ENCODE data around the gene MAML2. TPM values are rescaled to one million over a fixed set of nuclear protein-coding genes. Genes with fewer than 3 reads are reported as not detected.

Gene MAML2
- total and polyA plus RNA-seq, 10 donors, result 2.7 to 43.4 (median 27.2) TPM

GRCh38 chr11:96045622-96046456 is 297.2 kb downstream of the MAML2 start:
- Histone ChIP-seq H3K27ac (peak overlapping the region in 5 of 8 donors; percentile 9 to 67 (median 55)), H3K36me3 (peaks cover 0 to 4% (median 0%) of the 10 kb centered on the region in 6 donors), H3K9me3 (no peaks in the 10 kb centered on the region), H3K27me3 (replicated peaks in 1 of 7) (no peaks in the 10 kb centered on the region), H3K4me3 (peak overlapping the region in 2 of 8 donors; percentile 4 to 43), H3K4me1 (peaks cover 4 to 25% (median 16%) of the 10 kb centered on the region in 6 donors)
- WGBS, 5 donors, result 38 to 48% (median 46%) methylated on average over 11 of the region's 11 CpGs
- no peak for DNase-seq
- TF ChIP-seq CTCF (IDR thresholded peaks at IDR 0.05 in 8 of 11, conservative IDR thresholded peaks at IDR 0.05 in 3 of 11) (peak in 1 of 11 experiments; percentile 37), POLR2AphosphoS5 (IDR thresholded peaks at IDR 0.05) (peak in 1 of 3 donors; percentile 19), POLR2A (IDR thresholded peaks at IDR 0.05) (no peak)
- intact Hi-C loops (cut with DNase I; ENCODE audit: low total_unique reads), result no loop called here

GRCh38 chr11:96044747-96045146 is 298.2 kb downstream of the MAML2 start:
- no peaks in the 10 kb centered on the region for H3K27me3 ChIP-seq (replicated peaks in 1 of 7)
- WGBS, 5 donors, result 85 to 95% (median 90%) methylated on average over 2 of the region's 2 CpGs
- peaks cover 4 to 23% (median 16%) of the 10 kb centered on the region in 6 donors for H3K4me1 ChIP-seq
- TF ChIP-seq POLR2AphosphoS5 (IDR thresholded peaks at IDR 0.05), result no peak
- no peak overlapping the region for H3K27ac ChIP-seq
- DNase-seq, result no peak
- H3K9me3 ChIP-seq, result no peaks in the 10 kb centered on the region
- H3K4me3 ChIP-seq, result no peak overlapping the region
- peaks cover 0 to 4% (median 0%) of the 10 kb centered on the region in 6 donors for H3K36me3 ChIP-seq
- intact Hi-C loops (cut with DNase I; ENCODE audit: low total_unique reads), result no loop called here

- Histone ChIP-seq H3K27me3 (replicated peaks in 1 of 7) (no peaks in the 10 kb centered on the region), H3K27ac (no peak overlapping the region), H3K4me1 (peaks cover 4 to 23% (median 16%) of the 10 kb centered on the region in 6 donors), H3K36me3 (peaks cover 0 to 4% (median 0%) of the 10 kb centered on the region in 6 donors), H3K9me3 (no peaks in the 10 kb centered on the region), H3K4me3 (no peak overlapping the region)
- TF ChIP-seq CTCF (IDR thresholded peaks at IDR 0.05 in 8 of 11, conservative IDR thresholded peaks at IDR 0.05 in 3 of 11) (no peak), POLR2AphosphoS5 (IDR thresholded peaks at IDR 0.05) (no peak), POLR2A (IDR thresholded peaks at IDR 0.05) (no peak)
- intact Hi-C loops (cut with DNase I; ENCODE audit: low total_unique reads), result no loop called here
- no peak for DNase-seq
Observed at GRCh38 chr11:96044311-96044710, 298.7 kb downstream of the MAML2 start.

GRCh38 chr11:96043291-96043690 is 299.7 kb downstream of the MAML2 start:
- DNase-seq, result no peak
- intact Hi-C loops (cut with DNase I; ENCODE audit: low total_unique reads), result no loop called here
- Histone ChIP-seq H3K27me3 (replicated peaks in 1 of 7) (no peaks in the 10 kb centered on the region), H3K9me3 (no peaks in the 10 kb centered on the region), H3K36me3 (peaks cover 0 to 4% (median 0%) of the 10 kb centered on the region in 6 donors), H3K4me1 (peaks cover 4 to 23% (median 16%) of the 10 kb centered on the region in 6 donors), H3K27ac (no peak overlapping the region), H3K4me3 (no peak overlapping the region)
- 72 to 84% (median 78%) methylated on average over 1 of the region's 1 CpG for WGBS, 5 donors
- TF ChIP-seq POLR2A (IDR thresholded peaks at IDR 0.05) (no peak), POLR2AphosphoS5 (IDR thresholded peaks at IDR 0.05) (no peak), CTCF (IDR thresholded peaks at IDR 0.05 in 8 of 11, conservative IDR thresholded peaks at IDR 0.05 in 3 of 11) (no peak)

Measured in spleen (tissue), 11 donors.